KBM-7 (cell line): ENCODE measurements around the gene FBXO47.

Source experiments
- DNase-seq: peaks from one replicate; pipeline ENCODE4 v3.0.0-alpha.2; 2015
- in situ Hi-C: fragments of 300-500 bp; cut with MboI; formaldehyde crosslinking; loops from 2 replicates; pipeline ENCODE4 v1.14.3; 2020; ENCODE audit warnings: low sequenced_read_pairs, low pct_unique_long_range_greater_than_20kb, mixed read lengths

The FBXO47 gene

GRCh38 chr17:38967290-38967738, at the start of gene FBXO47:
Gene FBXO47 (minus strand): TSS chr17:38967403. CDS start chr17:38963025, 4,378 bp downstream.
- in situ Hi-C loops, result no loop called here
- no peak for DNase-seq

- no peak for DNase-seq
- in situ Hi-C loops, result no loop called here
These were observed 49.3 kb upstream of the FBXO47 start for GRCh38 chr17:39016193-39017153.

- in situ Hi-C loops, result no loop called here
- DNase-seq, result no peak
These were observed 48.3 kb upstream of the FBXO47 start for GRCh38 chr17:39015546-39015935.

- DNase-seq, result no peak
- in situ Hi-C loops, result no loop called here
These were observed 47.8 kb upstream of the FBXO47 start for GRCh38 chr17:39014795-39015545.

GRCh38 chr17:39014044-39014794, 47.0 kb upstream of the FBXO47 start:
- in situ Hi-C loops, result no loop called here
- no peak for DNase-seq

GRCh38 chr17:39012725-39013124, 45.5 kb upstream of the FBXO47 start:
- DNase-seq, result no peak
- in situ Hi-C loops, result no loop called here

- in situ Hi-C loops, result no loop called here
- DNase-seq, result no peak
These were observed 44.8 kb upstream of the FBXO47 start for GRCh38 chr17:39011907-39012468.

GRCh38 chr17:39009581-39010001, 42.4 kb upstream of the FBXO47 start:
- no peak for DNase-seq
- in situ Hi-C loops, result no loop called here

- in situ Hi-C loops, result no loop called here
- no peak for DNase-seq
These were observed 41.4 kb upstream of the FBXO47 start for GRCh38 chr17:39008633-39009032.

- in situ Hi-C loops, result no loop called here
- DNase-seq, result peak; percentile 73
These were observed 36.0 kb upstream of the FBXO47 start for GRCh38 chr17:39002991-39003715.

GRCh38 chr17:39001703-39002637, 34.8 kb upstream of the FBXO47 start:
- DNase-seq, result peak; percentile 70
- in situ Hi-C loops, result no loop called here

GRCh38 chr17:39000021-39000601, 32.9 kb upstream of the FBXO47 start:
- DNase-seq, result no peak
- in situ Hi-C loops, result no loop called here

- DNase-seq, result no peak
- in situ Hi-C loops, result loop anchor here (25.0 kb wide), 1 partner anchor 166 kb away; the partner anchor contains the start of genes ARL5C and PLXDC1
These were observed 29.6 kb upstream of the FBXO47 start for GRCh38 chr17:38996660-38997337.

GRCh38 chr17:38994026-38994425, 26.8 kb upstream of the FBXO47 start:
- in situ Hi-C loops, result loop anchor here (25.0 kb wide), 1 partner anchor 168 kb away; the partner anchor contains the start of genes ARL5C and PLXDC1
- no peak for DNase-seq

GRCh38 chr17:38984666-38985065, 17.5 kb upstream of the FBXO47 start:
- in situ Hi-C loops, result loop anchor here (25.0 kb wide), 1 partner anchor 178 kb away; the partner anchor contains the start of genes ARL5C and PLXDC1
- DNase-seq, result no peak
